Testis (tissue), 2 donors: ENCODE data around the gene ZMYM2.

ENCODE experiments used
- CTCF ChIP-seq, 3 experiments: fragments of 450-650 bp in 2 of 3; fragments of 200-600 bp in 1 of 3; sonication (generic) in 1 of 3; IDR thresholded peaks; one replicate each; pipeline ENCODE4 v1.5.1; 2016 to 2019; ENCODE audit warnings: antibody characterized with exemption in 3 of 3, mild to moderate bottlenecking in 2 of 3, moderate library complexity in 1 of 3
- POLR2A ChIP-seq: fragments of 450-650 bp; IDR thresholded peaks from one replicate; pipeline ENCODE4 v1.6.1; 2017; ENCODE audit warnings: antibody characterized with exemption, mild to moderate bottlenecking, moderate library complexity

- TF ChIP-seq CTCF (IDR thresholded peaks at IDR 0.05) (no peak), POLR2A (no peak)
These were observed 48.0 kb upstream of the ZMYM2 start for GRCh38 chr13:19910336-19911072.
